ENCODE data around the gene EMP3. TPM values are rescaled to one million over a fixed set of nuclear protein-coding genes. Genes with fewer than 3 reads are reported as not detected.

The EMP3 gene
- total and polyA plus RNA-seq, 9 of the 15 experiments (the other 6 are each of a cell fraction or from before 2014, with no cell fraction given): 123 to 386 (median 296) TPM

- TF ChIP-seq L3MBTL2 (IDR thresholded peaks at IDR 0.05): peak; percentile 98
- TF ChIP-seq ZBTB43 (CRISPR knock-in tag; IDR thresholded peaks at IDR 0.05): no peak
- TF ChIP-seq ZNF583 (CRISPR knock-in tag; IDR thresholded peaks at IDR 0.05): 0 out of 2 replicates have a peak, but pooled peaks have one; percentile 47
- TF ChIP-seq MNT (conservative IDR thresholded peaks at IDR 0.05): peak; percentile 77 to 86
- no peak for TF ChIP-seq SMAD3 (CRISPR knock-in tag; conservative IDR thresholded peaks at IDR 0.05)
- TF ChIP-seq RCOR1 (IDR thresholded peaks at IDR 0.05; ENCODE audit: borderline replicate concordance in 1 of 2, low read depth in 2 of 2, low read length in 2 of 2): peak in 1 of 2 experiments; percentile 76; a peak in 2 of 4 replicates
- no peak for TF ChIP-seq TCF7 (IDR thresholded peaks at IDR 0.05; ENCODE audit: borderline replicate concordance)
- TF ChIP-seq MYC (IDR thresholded peaks at IDR 0.05; ENCODE audit: low read depth, low read length): peak; percentile 94
- TF ChIP-seq MYC (CRISPR knock-in tag; IDR thresholded peaks at IDR 0.05; ENCODE audit: borderline replicate concordance, low read depth): 0 out of 2 replicates have a peak, but pooled peaks have one; percentile 25
- TF ChIP-seq ZBTB40 (IDR thresholded peaks at IDR 0.05): peak; percentile 51; the same call in 1 of the 2 replicates
- no peak for TF ChIP-seq ZBTB40 (CRISPR knock-in tag; IDR thresholded peaks at IDR 0.05)
- TF ChIP-seq SUPT5H (IDR thresholded peaks at IDR 0.05): peak; percentile 61
- peak; percentile 63; the same call in 1 of the 2 replicates for TF ChIP-seq NFIC (IDR thresholded peaks at IDR 0.05)
- TF ChIP-seq E2F3 (CRISPR knock-in tag; IDR thresholded peaks at IDR 0.05): 0 out of 2 replicates have a peak, but pooled peaks have one; percentile 30
- TF ChIP-seq ZBTB17 (CRISPR knock-in tag; IDR thresholded peaks at IDR 0.05): 0 out of 2 replicates have a peak, but pooled peaks have one; percentile 50
- TF ChIP-seq BRD4 (IDR thresholded peaks at IDR 0.05): peak; percentile 65; the same call in 1 of the 2 replicates
Measured at GRCh38 chr19:48333467-48334384, 8.4 kb downstream of the EMP3 start (continued).

Data from K562 (cell line).